ENCODE results near the gene LUM.

The LUM gene

DNA sequence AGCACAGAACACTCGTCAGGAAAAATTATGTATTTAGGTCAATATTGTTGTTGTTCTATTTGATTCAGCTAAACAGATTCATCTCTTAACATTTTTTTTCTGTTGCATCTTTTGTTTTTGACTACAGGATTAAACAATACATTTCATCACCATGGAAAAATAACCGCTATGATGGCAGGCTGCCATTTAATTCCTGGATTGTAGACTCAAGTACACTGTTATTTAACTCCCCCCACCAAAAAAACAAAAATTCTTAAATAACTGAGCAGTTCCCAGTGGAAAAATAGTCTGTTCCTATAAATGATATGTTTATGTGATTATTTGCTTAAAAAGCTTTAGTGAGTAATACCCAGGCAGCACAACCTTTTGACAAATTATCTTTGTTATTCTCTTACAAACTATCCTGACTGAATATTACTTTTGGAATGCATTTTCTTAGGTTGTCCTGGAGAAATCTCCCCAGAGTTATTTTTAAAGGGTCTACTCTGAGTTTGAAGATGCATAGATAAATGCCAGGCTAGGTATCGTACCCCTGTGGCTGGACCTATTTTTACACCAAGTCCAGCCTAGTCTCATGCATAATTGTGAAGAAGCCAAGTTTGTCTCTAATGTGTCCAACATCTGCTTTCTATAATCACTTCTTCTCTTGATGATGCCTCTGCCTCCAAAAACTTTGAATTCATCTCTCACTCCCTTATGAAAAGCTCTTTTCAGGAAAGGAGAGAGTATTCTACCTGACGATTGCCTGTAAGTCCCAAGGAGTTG, 57.2 kb downstream of the LUM start:
- Histone ChIP-seq H3K4me1 (ENCODE audit: low read depth, poor library complexity, severe bottlenecking) (no peaks in the 10 kb centered on the region), H3K9ac (no peak overlapping the region), H3K79me2 (ENCODE audit: insufficient read depth, low read depth) (no peaks in the 10 kb centered on the region), H4K20me1 (ENCODE audit: insufficient read depth) (no peaks in the 10 kb centered on the region), H2AFZ (ENCODE audit: low read depth) (no peak overlapping the region), H3K36me3 (ENCODE audit: insufficient read depth) (no peaks in the 10 kb centered on the region), H3K4me3 (IDR thresholded peaks at IDR 0.05; ENCODE audit: insufficient read depth, low read depth, low read length) (no peak overlapping the region), H3K27ac (no peak overlapping the region), H3K27me3 (ENCODE audit: insufficient read depth, low read depth) (no peaks in the 10 kb centered on the region), H3K4me2 (no peak overlapping the region)
- TF ChIP-seq, protein P1, sequence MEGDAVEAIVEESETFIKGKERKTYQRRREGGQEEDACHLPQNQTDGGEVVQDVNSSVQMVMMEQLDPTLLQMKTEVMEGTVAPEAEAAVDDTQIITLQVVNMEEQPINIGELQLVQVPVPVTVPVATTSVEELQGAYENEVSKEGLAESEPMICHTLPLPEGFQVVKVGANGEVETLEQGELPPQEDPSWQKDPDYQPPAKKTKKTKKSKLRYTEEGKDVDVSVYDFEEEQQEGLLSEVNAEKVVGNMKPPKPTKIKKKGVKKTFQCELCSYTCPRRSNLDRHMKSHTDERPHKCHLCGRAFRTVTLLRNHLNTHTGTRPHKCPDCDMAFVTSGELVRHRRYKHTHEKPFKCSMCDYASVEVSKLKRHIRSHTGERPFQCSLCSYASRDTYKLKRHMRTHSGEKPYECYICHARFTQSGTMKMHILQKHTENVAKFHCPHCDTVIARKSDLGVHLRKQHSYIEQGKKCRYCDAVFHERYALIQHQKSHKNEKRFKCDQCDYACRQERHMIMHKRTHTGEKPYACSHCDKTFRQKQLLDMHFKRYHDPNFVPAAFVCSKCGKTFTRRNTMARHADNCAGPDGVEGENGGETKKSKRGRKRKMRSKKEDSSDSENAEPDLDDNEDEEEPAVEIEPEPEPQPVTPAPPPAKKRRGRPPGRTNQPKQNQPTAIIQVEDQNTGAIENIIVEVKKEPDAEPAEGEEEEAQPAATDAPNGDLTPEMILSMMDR (conservative IDR thresholded peaks at IDR 0.05; ENCODE audit: low read depth, low read length): no peak

Data from KMS-11 (cell line).